Raji (cell line): Measurements from ENCODE around the gene MTHFD1L.

Source experiments
- POLR2A ChIP-seq: IDR thresholded peaks from 2 replicates; pipeline ENCODE4 v1.6.1; 2011; ENCODE audit warnings: low read depth, low read length, control low read depth; ENCODE audit not compliant: insufficient read depth

MTHFD1L gene

GRCh38 chr6:150939399-150939798 lies 73.9 kb downstream of the MTHFD1L start:
- no peak for TF ChIP-seq POLR2A

GRCh38 chr6:150940941-150941340 lies 75.4 kb downstream of the MTHFD1L start:
- no peak for TF ChIP-seq POLR2A

GRCh38 chr6:150949526-150949925 lies 84.0 kb downstream of the MTHFD1L start:
- TF ChIP-seq POLR2A: no peak

GRCh38 chr6:150953851-150954250 lies 88.3 kb downstream of the MTHFD1L start:
- TF ChIP-seq POLR2A: no peak

GRCh38 chr6:150959166-150959565 lies 93.7 kb downstream of the MTHFD1L start:
- TF ChIP-seq POLR2A: no peak

- TF ChIP-seq POLR2A: no peak
Observed at GRCh38 chr6:150962436-150962835, 96.9 kb downstream of the MTHFD1L start.

- no peak for TF ChIP-seq POLR2A
Observed at GRCh38 chr6:150964765-150965164, 99.3 kb downstream of the MTHFD1L start.

GRCh38 chr6:150966786-150967185 lies 101.3 kb downstream of the MTHFD1L start:
- TF ChIP-seq POLR2A: no peak

- TF ChIP-seq POLR2A: no peak
Observed at GRCh38 chr6:150967381-150967780, 101.9 kb downstream of the MTHFD1L start.

- TF ChIP-seq POLR2A: no peak
Observed at GRCh38 chr6:150967910-150968309, 102.4 kb downstream of the MTHFD1L start.

- TF ChIP-seq POLR2A: no peak
Observed at GRCh38 chr6:150969901-150970300, 104.4 kb downstream of the MTHFD1L start.

- TF ChIP-seq POLR2A: no peak
Observed at GRCh38 chr6:150971219-150971618, 105.7 kb downstream of the MTHFD1L start.

- TF ChIP-seq POLR2A: no peak
Observed at GRCh38 chr6:150975136-150975535, 109.6 kb downstream of the MTHFD1L start.

GRCh38 chr6:150977281-150977680 lies 111.8 kb downstream of the MTHFD1L start:
- no peak for TF ChIP-seq POLR2A

GRCh38 chr6:150978624-150979023 lies 113.1 kb downstream of the MTHFD1L start:
- no peak for TF ChIP-seq POLR2A

- no peak for TF ChIP-seq POLR2A
Observed at GRCh38 chr6:150979826-150980350, 114.4 kb downstream of the MTHFD1L start.

- no peak for TF ChIP-seq POLR2A
Observed at GRCh38 chr6:150981095-150981494, 115.6 kb downstream of the MTHFD1L start.
